Activated CD4-positive, CD25-positive, alpha-beta regulatory T cell (primary cell): ENCODE measurements around the gene SLC16A10.
"Not testable (repeated sequence)": the region's sequence is repeated elsewhere in the genome, so short reads cannot be mapped to it uniquely, and the experiment has no call there.

Source experiments
- DNase-seq, 4 experiments: peaks; one replicate each; lab custom pipeline; 2025; lab: John Stamatoyannopoulos, UW

The SLC16A10 gene

GRCh38 chr6:111087106-111087835 lies at the start of gene SLC16A10:
SLC16A10 (plus strand) TSS chr6:111087503; CDS start chr6:111087753, 250 bp downstream.
- peak; percentile 48 to 82 (median 64) for DNase-seq

- DNase-seq = no peak
Observed at GRCh38 chr6:111038534-111039252, 48.6 kb upstream of the SLC16A10 start.

- DNase-seq = no peak
Observed at GRCh38 chr6:111041917-111042316, 45.4 kb upstream of the SLC16A10 start.

- DNase-seq = no peak
Observed at GRCh38 chr6:111047244-111047643, 40.1 kb upstream of the SLC16A10 start.

- DNase-seq = no peak
Observed at GRCh38 chr6:111050261-111051023, 36.9 kb upstream of the SLC16A10 start.

GRCh38 chr6:111052171-111052570 lies 35.1 kb upstream of the SLC16A10 start:
- no peak for DNase-seq

GRCh38 chr6:111057074-111057752 lies 30.1 kb upstream of the SLC16A10 start:
- DNase-seq = no peak

GRCh38 chr6:111061508-111061907 lies 25.8 kb upstream of the SLC16A10 start:
- DNase-seq = no peak

GRCh38 chr6:111061985-111062384 lies 25.3 kb upstream of the SLC16A10 start:
- DNase-seq = not testable (repeated sequence)

- DNase-seq = not testable (repeated sequence)
Observed at GRCh38 chr6:111062860-111063259, 24.4 kb upstream of the SLC16A10 start.

- DNase-seq = no peak
Observed at GRCh38 chr6:111068109-111068865, 19.0 kb upstream of the SLC16A10 start.

- no peak for DNase-seq
Observed at GRCh38 chr6:111068866-111069234, 18.5 kb upstream of the SLC16A10 start.

GRCh38 chr6:111069382-111070104 lies 17.8 kb upstream of the SLC16A10 start:
- no peak for DNase-seq

GRCh38 chr6:111070105-111071005 lies 16.9 kb upstream of the SLC16A10 start:
- DNase-seq = no peak

- no peak for DNase-seq
Observed at GRCh38 chr6:111072801-111073360, 14.4 kb upstream of the SLC16A10 start.

- no peak for DNase-seq
Observed at GRCh38 chr6:111074311-111074710, 13.0 kb upstream of the SLC16A10 start.

GRCh38 chr6:111076024-111076695 lies 11.1 kb upstream of the SLC16A10 start:
- DNase-seq = no peak

- DNase-seq = no peak
Observed at GRCh38 chr6:111080698-111081097, 6.6 kb upstream of the SLC16A10 start.

- DNase-seq = no peak
Observed at GRCh38 chr6:111086685-111087084, 618 bp upstream of the SLC16A10 start.
